GM19455 (cell line): ENCODE measurements around the gene GPR12.

Experiments
- ATAC-seq: cut with Tn5 transposase; IDR thresholded peaks from one replicate; pipeline ENCODE4 v1.9.1; 2021; ENCODE audit not compliant: unreplicated experiment

The GPR12 gene

GRCh38 chr13:26706381-26706780, 54.2 kb downstream of the GPR12 start:
- no peak for ATAC-seq

GRCh38 chr13:26705536-26705935, 55.0 kb downstream of the GPR12 start:
- ATAC-seq, result no peak
